22Rv1 (cell line): ENCODE data around the gene APOL2.

Experiments
- ZFX ChIP-seq: fragments of 450-650 bp; IDR thresholded peaks from 2 replicates; pipeline ENCODE4 v1.6.1; 2017; ENCODE audit warnings: antibody characterized with exemption, borderline replicate concordance
- TF ChIP-seq, protein P1 (sequence below): fragments of 450-650 bp; IDR thresholded peaks from 2 replicates; pipeline ENCODE4 v1.5.1; 2017; ENCODE audit warnings: mild to moderate bottlenecking

DNA sequence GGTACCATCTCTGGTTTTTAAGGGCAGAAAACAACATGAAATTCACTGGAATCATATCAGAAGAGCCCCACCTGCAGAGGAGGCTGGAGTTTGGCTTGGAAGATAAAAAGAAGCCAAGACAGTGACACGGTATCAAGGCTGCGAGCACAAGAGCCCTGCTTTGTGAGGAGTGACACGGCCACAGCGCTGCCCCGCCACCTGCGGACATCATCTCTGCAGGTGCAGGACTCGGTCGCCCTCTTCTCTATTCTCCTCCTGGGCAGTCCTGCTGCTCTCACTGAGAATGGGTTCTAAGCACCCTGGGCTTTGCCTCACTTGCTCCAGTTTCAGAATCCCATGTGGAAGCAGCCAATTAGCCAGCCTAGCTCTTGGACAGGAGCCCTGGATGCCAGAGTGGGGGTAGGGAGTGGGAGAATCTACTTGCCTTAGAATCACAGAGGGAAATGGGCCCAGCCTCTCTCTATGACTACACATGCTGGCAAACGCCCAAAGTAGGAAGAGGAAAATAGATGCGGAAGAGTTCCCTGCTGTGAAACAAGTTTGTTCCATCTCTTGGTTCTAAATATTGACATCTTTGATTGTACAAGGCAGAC, 54.8 kb downstream of the APOL2 start:
- TF ChIP-seq, protein P1, sequence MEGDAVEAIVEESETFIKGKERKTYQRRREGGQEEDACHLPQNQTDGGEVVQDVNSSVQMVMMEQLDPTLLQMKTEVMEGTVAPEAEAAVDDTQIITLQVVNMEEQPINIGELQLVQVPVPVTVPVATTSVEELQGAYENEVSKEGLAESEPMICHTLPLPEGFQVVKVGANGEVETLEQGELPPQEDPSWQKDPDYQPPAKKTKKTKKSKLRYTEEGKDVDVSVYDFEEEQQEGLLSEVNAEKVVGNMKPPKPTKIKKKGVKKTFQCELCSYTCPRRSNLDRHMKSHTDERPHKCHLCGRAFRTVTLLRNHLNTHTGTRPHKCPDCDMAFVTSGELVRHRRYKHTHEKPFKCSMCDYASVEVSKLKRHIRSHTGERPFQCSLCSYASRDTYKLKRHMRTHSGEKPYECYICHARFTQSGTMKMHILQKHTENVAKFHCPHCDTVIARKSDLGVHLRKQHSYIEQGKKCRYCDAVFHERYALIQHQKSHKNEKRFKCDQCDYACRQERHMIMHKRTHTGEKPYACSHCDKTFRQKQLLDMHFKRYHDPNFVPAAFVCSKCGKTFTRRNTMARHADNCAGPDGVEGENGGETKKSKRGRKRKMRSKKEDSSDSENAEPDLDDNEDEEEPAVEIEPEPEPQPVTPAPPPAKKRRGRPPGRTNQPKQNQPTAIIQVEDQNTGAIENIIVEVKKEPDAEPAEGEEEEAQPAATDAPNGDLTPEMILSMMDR, result no peak
- no peak for TF ChIP-seq ZFX
